ENCODE results near the gene GNAQ.
A peak's percentile ranks its signal among the peaks of the same experiment; 100 is the strongest.
"Not testable (repeated sequence)": the region's sequence is repeated elsewhere in the genome, so short reads cannot be mapped to it uniquely, and the experiment has no call there.

Gene GNAQ

DNA sequence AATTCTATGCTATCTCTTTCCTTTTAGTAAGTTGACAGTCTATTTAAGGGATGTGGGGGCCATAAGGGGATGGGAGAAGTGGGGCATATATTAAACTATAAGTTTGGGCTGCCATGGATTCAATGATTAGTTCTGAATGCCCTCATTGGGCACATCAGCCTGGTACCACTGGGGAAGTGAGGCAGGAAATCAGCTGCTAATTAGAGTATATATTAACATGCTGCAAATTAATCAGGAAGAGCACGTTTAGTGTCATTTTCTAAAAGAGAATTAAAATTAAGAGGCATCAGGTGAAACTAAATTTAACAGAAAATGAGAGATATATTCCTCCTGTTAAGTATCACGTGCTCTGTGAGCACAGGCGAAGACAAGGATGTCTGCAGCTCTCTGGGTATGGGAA lies 260.4 kb downstream of the GNAQ start:
- no peak for DNase-seq (ENCODE audit: low read depth)

DNA sequence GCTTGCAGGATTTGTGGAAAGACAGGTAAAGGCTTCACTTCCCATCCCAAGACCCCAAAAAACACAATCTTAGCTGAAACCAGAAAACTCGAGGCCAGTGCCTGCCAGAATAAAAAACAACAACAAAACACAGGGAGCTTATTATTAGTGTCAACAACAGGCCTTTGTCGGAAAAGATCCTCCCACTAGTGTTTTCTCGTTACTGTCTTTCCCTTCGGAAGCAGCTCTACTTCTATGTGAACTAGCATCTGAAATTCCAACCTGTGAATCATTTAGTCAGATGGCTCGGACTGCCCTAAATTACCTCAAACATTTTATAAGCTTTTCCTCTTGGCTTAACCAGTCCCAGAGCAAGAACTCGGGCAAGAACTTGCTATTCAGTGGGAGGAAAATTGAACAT lies 261.3 kb downstream of the GNAQ start:
- no peak for DNase-seq (ENCODE audit: low read depth)

DNA sequence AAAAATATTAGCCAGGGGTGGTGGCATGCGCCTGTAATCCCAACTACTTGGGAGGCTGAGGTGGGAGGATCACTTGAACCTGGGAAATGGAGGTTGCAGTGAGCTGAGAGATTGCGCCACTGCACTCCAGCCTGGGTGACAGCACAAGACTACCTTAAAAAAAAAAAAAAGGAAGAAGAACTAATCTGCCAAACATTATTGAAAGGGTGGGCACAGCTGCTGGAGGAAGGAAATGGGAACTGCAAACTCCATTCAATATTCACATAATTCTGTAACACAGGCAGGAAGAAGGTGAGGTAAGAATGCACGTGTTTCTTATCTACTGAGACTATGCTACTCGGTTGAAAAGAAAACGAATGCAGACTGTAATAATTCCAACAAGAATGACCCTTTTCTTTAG lies 262.4 kb downstream of the GNAQ start:
- DNase-seq (ENCODE audit: low read depth) = no peak

- DNase-seq (ENCODE audit: low read depth) = no peak
Measured at GRCh38 chr9:77766587-77766986, 265.0 kb downstream of the GNAQ start.

DNA sequence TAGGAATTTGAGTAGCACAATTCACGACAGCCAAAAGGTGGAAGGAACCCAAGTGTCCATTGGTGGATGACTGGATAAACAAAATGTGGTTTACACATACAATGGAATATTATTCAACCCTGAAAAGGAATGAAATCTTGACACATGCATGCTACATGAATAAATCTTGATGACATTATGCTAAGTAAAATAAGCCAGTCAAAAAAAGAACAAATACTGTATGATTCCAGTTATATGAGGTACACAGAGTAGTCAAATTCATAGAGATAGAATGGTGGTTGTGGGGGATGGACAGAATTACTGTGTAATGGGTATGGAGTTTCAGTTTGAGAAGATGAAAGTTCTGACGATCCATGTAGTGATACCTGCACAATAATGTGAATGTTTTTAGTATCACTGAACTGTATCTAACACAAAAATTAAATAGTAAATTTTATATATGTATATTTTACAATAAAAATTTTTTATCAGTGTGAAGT lies 265.8 kb downstream of the GNAQ start:
- no peak for DNase-seq (ENCODE audit: low read depth)

DNA sequence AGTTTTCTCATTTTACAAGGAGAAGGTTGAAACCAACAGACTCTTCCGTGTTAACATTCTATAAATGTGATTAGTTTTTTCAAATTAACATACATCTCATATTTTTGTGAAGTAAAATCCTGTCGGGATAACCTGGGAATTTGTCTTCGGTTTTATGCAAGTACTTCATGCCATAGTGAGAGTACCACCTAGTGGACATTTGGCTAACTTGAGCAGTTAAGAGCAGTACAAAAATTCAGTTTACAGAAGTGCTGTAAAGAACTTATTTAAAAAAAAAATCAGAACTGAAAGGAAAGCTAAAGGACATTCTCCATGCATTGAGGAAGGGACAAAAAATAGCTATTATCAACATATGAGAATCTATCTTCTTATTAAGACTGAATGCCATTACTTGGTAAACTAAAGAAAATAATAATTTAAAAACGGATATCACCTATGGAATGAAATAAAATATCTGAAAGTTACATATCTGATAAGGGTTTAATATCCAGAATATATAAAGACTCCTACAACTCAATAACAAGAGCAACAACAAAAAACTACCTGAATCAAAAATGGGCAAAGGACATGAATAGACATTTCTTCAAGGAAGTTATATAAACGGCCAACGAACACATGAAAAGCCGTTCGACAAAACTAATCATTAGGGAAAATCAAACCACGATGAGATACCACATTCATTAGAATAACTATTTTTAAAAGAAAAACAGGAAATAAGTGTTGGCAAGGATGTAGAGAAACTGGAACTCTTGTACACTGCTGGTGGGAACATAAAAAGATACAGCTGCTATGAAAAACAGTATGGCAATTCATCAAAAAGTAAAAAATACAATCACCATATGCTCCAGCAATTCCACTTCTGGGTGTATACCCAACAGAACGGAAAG lies 266.5 kb downstream of the GNAQ start:
- no peak for DNase-seq (ENCODE audit: low read depth)

DNA sequence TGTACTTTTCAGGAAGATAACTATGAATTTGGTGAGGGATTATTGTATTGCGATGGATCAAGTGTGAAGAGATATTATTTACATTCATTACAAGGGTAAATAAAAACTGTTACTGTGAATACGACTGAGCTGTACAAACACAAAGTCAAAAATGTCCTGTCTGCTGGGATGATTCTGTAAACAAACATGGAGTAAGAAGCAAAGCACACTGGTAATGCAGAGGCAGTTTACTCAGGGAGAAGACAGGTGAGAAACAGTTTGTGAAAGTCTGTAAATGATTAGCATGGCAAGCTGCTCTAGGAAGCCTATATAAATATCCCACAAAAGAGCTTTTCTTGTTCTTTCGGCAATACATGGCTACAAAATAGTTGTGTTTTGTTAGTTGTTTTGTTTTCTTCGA lies 268.0 kb downstream of the GNAQ start:
- no peak for DNase-seq (ENCODE audit: low read depth)

- DNase-seq (ENCODE audit: low read depth) = not testable (repeated sequence)
Measured at GRCh38 chr9:77760919-77761318, 270.7 kb downstream of the GNAQ start.

GRCh38 chr9:77759391-77759790 lies 272.2 kb downstream of the GNAQ start:
- no peak for DNase-seq (ENCODE audit: low read depth)

- DNase-seq (ENCODE audit: low read depth) = no peak
Measured at GRCh38 chr9:77756449-77756848, 275.2 kb downstream of the GNAQ start.

- DNase-seq (ENCODE audit: low read depth) = no peak
Measured at GRCh38 chr9:77753180-77753579, 278.4 kb downstream of the GNAQ start.

GRCh38 chr9:77752554-77752953 lies 279.1 kb downstream of the GNAQ start:
- DNase-seq (ENCODE audit: low read depth) = peak; percentile 87

DNA sequence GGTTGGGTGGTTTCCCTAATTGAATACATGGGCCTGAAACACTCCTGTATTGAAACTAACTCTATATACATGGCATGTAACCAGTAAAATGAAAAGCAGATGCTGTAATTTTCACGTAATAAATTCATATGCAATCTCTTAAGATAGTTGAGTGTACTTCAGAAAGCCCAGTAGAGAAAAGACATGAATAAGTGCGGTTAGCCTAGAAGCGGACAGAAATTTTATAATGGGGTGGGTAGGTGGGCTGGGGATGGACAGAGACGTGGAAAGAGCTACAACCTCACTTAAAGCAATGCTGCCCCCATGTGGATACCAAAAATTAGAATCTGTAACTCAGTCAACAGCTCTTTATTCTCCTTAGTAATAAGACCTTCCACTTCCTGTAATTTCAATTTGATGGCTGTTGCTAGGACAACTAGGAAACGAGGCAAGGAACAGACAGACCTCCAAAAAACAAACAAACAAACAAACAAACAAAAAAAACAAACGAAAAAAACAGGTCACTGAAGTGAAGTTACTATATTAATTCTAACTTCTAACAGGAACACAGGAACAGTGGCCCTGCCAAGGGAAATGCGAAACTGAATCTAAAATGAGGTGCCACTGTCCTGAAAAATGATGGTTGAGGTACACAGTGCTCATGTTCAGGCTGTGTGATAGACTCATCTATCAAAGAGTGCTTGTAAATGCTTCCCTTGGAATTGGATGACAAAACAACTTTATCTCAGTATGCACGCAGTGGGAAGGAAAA lies 280.1 kb downstream of the GNAQ start:
- peak; percentile 58 for DNase-seq (ENCODE audit: low read depth)

GRCh38 chr9:77750981-77751340 lies 280.6 kb downstream of the GNAQ start:
- no peak for DNase-seq (ENCODE audit: low read depth)

GRCh38 chr9:77750284-77750683 lies 281.3 kb downstream of the GNAQ start:
- DNase-seq (ENCODE audit: low read depth) = no peak

DNA sequence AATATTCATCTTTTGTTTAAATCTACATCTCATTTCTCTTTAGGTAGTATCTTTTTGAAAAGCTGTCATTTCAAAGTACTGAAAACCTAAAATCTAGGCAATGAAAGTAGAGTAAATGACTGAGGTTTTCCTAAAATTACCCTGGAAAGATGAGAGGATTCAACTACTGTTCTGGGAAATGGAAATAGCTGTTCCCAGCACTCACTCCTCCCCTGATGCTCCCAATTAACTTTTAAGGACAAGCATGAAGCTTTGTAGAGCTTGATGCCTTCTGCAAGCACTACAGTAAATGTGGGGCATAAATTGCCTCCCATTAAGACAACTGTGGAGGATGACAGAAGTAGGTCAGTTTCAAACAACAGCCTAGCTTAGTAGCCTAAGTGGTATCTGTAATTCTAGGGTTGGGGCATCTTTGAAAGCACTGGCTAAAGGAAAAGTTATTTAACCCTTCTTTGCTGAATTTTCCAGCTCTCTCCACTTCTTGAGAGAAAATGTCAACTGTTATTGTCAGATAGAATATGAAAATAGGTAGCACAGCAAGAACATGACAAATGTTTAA lies 283.3 kb downstream of the GNAQ start:
- DNase-seq (ENCODE audit: low read depth) = no peak

DNA sequence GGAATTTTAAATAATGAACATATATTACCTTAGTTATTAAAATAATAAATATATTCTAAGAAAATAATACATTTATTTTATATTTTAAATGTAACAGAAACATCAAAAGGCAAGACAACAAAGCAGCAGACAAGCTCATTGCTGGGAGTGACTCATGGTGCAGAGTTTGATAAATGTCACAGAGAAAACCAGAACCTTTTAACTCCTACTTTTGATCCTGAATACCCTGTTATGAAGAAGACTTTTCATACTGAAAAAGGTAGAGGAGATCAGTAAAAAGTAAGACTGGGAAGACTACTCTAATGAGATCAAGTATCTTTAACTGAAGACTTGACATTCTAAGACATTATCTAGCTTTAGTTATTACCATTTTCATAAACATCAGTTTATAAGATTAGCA lies 284.4 kb downstream of the GNAQ start:
- DNase-seq (ENCODE audit: low read depth) = no peak

DNA sequence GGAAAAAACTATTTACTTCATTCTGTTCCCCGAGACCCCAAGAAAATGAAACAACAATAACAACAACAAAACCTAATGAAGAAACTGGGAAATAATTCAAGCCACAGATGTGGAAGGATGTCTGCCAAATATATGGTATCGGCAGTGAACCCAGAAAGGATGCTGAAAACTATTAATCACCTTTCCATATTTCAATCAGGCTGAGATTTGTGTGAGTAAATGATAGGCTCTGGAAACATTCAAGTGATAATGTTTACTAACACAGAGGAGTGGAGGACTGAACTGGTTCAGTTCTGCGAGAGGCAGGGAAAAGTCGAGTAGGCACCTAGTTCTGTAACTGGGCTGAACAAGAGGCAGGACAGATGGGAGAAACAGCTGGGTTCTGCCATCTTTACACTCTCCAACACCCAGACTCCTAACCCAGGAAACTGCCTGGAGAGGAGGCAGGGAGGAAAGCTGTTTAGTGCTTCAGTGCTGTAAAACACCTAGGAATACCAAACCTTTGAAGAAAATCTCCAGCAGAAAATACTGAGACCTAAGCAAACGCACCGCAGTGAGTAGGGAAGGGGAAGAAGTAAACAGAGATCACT lies 286.7 kb downstream of the GNAQ start:
- no peak for DNase-seq (ENCODE audit: low read depth)

GRCh38 chr9:77743386-77743785 lies 288.2 kb downstream of the GNAQ start:
- no peak for DNase-seq (ENCODE audit: low read depth)

GRCh38 chr9:77738932-77739331 lies 292.7 kb downstream of the GNAQ start:
- no peak for DNase-seq (ENCODE audit: low read depth)

DNA sequence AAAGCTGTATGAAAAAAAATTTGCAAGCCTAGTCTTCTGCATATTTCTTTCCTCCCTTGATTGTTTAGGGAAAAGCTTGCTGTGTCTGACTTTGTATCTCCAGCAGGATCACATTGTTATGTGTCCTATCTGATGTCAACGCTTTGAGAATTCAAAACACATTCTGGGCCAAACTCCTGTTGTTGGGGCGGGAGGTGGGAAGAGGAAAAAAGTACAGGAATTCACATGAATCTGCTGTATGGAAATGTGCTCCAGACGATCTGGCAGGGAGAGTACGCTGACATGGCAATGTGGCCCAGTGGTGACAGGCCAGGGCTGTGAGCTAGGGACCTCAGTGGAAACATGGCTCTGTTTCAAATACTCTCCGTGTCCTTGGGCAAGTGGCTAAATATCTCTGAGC lies 296.1 kb downstream of the GNAQ start:
- no peak for DNase-seq (ENCODE audit: low read depth)

DNA sequence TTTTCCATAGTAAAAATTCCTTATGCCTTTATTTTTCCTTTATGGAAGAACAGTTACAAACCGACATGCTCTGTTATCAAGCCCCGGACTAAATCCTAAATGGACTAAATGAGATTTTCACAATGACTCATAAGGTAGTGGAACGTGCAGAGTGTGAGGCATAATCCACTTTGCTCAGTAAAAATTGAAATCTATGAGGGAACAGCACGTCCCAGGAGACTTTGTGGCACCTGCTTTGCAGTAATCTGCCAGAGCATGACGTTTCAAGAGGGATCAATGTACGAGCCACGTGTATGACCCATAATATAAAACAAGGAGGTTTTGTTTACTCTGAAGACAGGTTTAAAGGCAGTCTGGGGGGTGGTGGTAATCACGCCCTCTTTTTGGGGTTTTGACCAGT lies 299.7 kb downstream of the GNAQ start:
- no peak for DNase-seq (ENCODE audit: low read depth)

All from GM04504 (cell line).